Endometrial microvascular endothelial cells (primary cell): Measurements from ENCODE around the gene ANO2. TPM values are rescaled to one million over a fixed set of nuclear protein-coding genes. Genes with fewer than 3 reads are reported as not detected.
"Not testable (repeated sequence)": the region's sequence is repeated elsewhere in the genome, so short reads cannot be mapped to it uniquely, and the experiment has no call there.

Source experiments
- in situ Hi-C: cut with HindIII; loops from 2 replicates; pipeline ENCODE4 v1.10.0; 2017; ENCODE audit warnings: low sequenced_read_pairs, low pct_unique_long_range_greater_than_20kb; ENCODE audit errors: inconsistent ontology term
- total RNA-seq: library from RNA; depleted of rRNA; stranded (reverse); fragments of >200 nt; gene quantifications from one replicate; pipeline ENCODE4 v1.2.3, GENCODE V29; 2015; ENCODE audit errors: inconsistent ontology term

The ANO2 gene
- total RNA-seq, 1 donor from 2014 or later: 16.4 TPM

DNA sequence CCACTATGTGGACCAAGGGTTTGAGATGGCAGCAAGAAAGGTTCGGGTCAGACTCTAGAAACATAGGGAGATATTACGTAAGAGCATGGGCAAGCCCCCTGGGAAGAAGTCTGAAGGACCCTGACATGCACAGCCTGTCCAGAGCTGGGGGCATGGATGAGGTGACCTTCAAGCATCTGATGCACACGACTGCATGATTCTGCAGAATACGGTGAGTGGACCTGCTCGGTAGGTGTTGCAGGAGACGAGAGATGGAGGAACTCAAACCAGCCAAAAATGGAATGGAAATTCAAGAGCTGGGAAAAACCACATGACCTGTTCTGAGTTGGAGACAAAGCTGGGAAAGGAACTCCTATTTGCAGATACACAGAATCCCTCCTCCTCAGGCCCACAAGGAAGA is 43.6 kb downstream of the ANO2 start:
- in situ Hi-C loops: no loop called here

DNA sequence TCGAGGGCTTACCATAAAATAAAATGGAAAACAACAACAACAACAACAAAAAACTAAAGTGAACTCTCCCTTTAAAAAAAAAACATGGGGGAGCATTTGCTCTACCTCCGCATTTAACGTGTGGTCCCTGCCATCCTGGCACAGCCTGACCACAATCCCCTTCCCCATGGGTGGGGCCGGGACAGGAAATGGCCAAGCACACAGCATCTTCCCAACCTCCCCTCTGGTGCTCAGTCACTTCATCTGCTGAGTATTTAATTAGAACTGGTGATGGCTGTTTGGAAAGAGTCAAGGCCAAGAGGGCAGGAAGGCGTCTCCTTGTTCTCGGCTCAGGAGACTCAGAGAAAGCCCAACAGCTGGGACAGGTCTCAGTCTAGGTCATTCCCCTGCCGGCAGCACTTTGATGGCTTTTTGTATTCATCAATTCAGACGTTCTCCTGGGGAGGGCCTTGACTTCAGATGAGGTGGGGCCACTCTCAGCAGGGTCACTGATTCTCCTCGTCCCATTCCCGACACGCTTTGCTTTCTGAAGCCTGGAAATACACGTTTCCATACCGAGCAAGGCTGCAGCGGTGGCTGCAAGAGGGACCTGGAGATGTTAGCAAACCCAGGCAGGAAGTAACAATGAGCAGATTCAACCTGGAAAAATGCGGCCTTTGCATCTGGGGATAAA is 44.4 kb downstream of the ANO2 start:
- in situ Hi-C loops: no loop called here

DNA sequence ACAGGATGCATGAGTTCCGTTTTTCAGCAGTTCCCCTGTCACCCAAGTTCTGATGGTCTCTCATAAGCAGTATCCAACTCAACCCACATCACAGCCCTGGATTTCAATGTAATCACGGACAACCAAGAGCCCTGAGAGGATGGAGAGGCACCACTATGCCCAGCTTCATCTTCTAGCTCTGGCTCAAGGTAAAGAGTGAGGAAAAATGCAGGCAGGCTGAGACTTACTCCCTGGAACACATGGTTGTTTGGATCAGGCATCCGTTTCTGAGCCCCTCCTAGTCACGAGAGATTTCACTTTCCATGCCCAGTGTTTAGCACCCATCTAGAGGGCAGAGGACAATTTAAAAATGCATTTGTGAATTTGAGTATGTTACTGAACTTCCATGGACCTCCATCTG is 45.0 kb downstream of the ANO2 start:
- in situ Hi-C loops: no loop called here

DNA sequence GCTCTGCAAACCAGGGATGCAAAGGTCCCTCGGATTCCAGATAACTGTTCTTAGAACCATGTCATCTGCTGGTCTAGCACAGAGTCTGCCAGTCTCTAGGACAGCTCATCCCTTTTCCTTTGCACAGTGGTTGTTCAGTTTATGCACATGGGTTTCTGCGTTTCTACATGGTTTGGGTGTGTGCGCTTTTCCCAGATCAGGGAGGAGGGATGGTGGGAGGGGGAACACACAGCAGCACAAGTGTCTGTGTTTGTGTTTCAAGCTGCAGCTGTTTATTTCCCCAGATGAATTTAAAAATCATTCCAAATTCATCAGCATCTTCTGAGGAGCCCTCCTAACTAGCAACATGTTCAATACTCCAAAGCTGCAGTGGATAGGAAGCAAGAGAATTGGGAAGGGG is 45.4 kb downstream of the ANO2 start:
- in situ Hi-C loops: no loop called here

DNA sequence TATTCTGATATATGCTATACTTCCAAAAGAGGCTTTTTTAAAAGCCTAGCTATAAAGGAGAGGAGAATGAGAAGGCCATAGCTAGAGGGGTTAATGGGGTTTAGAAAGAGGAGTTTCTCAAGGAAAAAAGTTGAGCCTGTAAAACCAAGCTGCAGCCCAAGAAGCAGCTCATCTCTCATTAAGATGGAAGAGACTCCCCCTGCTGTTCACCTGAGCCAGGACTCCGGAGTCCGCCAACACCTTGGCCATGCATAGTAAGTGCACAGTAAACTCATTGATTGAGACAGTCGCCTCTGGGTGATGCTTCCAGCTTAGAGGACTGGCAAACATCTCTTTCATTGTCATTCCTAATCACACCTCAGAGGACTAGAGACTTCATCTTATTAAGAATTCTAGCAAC is 46.2 kb downstream of the ANO2 start:
- in situ Hi-C loops: no loop called here

DNA sequence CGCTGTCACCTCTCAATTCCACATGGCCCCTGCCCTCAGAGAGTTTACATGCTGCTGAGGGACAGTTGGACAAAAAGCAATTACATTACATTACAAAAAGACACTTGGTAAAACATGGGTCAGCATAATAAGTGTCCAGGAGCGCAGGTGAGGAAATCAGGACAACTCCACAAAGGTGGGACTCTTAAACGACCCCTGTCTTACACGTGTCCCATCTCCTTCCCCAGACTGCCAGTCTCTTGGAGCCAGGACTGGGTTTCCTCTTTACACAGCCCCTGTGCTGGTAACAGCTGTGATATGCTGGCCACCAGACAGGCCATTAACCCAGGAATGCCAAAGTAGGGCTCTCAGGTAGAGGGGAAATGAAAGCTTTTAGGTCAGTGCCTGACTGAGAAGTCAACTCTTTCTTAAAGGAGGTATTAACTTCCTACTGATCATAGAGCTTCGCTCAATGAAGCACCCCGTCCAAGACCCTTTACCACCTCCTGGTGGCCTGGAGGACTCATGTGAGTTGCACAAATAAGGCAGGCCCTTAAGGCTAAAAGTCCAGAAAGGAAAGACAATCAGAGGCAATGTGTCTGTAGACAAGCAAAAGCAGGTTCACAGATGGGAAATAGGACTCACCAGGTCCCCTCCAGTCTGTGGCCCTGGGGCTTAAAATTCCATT is 55.5 kb downstream of the ANO2 start:
- in situ Hi-C loops: no loop called here

DNA sequence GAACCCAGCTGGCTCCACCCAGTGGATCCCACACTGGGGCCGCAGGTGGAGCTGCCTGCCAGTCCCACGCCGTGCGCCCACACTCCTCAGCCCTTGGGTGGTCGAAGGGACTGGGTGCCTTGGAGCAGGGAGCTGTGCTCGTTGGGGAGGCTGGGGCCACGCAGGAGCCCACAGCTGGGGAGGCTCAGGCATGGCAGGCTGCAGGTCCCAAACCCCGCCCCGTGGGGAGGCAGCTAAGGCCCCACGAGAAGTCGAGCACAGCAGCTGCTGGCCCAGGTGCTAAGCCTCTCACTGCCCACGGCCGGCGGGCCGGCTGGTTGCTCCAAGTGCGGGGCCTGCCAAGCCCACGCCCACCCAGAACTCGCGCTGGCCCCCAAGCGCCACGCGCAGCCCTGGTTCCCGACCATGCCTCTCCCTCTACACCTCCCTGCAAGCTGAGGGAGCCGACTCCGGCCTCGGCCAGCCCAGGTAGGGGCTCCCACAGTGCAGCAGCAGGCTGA is 56.2 kb downstream of the ANO2 start:
- in situ Hi-C loops: no loop called here

DNA sequence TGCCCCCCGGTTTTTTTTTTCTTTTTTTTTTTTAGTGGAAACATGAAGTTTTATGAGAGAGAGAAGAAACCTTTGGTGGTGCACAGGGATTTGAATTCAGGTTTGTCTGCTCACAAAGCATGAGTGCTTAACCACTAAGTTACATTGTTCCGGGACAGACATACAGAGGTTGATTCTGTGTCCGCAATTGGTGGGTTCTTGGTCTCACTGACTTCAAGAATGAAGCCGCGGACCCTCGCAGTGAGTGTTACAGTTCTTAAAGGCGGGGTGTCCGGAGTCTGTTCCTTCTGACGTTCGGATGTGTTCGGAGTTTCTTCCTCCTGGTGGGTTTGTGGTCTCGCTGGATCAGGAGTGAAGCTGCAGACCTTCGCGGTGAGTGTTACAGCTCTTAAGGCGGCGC is 57.2 kb downstream of the ANO2 start:
- in situ Hi-C loops: not testable (repeated sequence)

DNA sequence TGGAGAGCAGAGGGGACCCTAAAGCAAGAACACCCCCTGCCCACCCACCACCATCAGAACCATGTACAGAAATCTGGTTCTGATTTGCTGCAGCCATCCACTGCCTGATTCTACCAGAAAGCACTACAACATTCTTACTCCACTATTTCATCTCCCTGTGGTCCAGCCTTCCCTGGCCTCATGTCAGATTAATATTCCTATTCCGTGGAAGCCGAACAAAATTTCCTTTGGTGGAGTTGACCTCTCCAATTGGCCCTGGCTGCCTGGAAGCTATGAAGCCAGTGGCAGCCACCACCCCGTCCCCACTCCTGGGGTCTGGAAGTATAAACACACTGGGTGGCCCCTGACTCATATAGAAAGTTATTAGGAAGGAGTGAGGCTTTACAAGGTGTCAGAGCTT is 60.2 kb downstream of the ANO2 start:
- in situ Hi-C loops: no loop called here

DNA sequence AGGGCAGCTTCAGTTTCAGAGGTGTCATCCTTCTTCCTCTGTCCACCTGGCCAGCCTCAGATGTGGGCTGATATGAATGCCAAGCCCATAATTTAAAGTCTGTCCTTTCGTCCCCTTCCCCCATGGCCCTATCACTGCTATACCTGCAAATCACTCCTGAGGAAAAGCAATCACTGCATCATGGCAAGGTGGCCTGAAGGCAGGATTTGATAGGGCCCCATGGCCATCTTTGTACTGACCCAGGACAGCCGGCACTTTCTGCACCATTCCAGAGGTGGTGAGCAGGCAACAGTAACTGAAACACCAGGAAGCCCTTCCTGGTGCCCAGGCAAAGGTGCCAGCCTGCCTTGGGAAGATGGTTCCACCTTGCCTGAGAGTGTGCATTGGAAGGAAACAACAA is 60.8 kb downstream of the ANO2 start:
- in situ Hi-C loops: no loop called here

DNA sequence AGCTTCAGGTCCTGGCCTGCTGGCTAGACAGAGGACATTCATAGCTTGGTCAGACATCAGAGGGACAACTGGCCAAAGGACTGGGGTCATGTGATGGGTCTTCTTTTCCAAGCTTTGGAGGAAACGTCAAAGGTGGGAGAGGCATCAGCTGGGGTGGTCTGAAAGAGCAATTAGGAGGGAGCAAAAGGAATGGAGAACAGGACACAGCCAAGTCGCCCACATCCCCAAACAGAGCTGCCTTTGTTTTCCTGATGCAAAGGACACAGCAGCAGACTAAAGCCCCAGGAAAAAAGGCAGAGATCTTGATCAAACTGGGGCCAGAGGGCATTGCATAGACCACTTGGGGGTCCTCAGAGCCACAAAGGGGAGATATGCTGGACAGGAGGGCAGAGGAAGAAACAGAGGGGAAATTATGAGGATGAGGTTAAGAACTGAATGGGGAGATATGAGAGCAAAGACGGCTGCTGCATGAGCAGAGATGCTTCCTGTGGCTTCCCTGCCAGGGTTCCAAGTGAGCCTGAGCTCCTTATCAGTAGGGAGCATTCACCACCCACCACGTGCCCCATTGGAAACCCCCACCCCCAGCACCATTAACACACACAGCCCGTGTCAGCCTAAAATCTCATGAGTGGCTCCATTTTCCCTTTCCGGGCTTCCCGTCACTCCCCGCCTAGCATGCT is 62.4 kb downstream of the ANO2 start:
- in situ Hi-C loops: no loop called here

DNA sequence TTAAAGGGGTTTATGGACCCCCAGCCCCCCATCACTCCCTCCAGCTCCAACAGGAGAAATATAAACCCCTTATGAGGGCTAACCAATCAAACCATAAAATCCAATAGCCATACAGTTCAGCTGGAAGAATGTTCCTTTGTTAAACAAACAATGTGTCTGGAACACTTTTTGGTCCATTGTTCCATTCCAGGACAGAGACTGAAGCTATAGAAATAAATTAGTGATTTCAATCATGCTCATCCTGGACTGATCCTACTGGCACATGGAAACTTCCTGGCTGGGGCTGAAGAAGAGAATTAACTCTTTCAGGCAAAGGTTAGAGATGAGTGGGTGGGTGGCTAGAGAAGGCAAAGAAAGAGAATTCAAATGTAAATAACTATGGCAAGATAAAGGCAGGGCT is 63.4 kb downstream of the ANO2 start:
- in situ Hi-C loops: no loop called here

DNA sequence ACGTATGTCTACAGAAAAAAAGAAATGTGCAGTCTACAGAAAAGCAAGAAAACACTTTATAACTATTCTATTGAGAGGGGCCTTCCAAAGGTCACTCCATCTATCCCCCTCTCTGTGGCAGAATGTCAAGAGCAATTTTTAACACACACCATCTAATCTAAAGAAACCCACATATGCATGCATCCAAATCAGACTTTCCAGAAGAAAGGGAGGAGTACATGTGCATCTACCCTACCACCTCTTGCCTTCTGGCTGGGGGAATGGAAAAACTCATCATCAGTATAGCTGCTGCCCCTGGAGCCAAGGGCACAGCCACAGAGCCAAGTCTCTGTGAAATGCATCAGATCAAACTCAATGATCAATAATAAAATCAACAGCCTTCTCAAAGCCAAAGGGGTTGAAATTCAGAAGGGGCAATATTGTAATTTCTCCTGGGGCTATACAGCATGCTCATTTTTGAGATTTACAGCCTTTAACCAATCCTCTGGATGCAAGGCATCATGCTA is 63.9 kb downstream of the ANO2 start:
- in situ Hi-C loops: no loop called here

DNA sequence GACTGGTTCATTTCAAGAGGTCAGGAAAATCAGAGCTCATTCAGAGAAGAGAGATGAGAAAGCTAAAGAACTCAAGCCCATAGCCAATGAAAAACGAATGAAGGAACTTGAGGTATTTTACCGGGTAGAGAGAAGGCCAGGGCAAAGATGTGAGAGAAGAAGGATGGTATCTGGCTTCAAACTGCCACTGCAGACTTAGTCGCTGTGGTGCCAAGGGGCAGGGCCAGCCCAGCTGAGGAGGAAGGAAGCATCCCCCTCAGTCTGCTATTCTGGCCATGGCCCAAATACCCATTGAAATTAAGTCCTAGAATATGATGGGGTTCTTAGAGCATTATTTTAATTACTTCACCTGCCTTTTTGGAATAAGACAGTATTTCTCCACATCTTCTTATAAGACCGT is 69.2 kb downstream of the ANO2 start:
- in situ Hi-C loops: no loop called here

DNA sequence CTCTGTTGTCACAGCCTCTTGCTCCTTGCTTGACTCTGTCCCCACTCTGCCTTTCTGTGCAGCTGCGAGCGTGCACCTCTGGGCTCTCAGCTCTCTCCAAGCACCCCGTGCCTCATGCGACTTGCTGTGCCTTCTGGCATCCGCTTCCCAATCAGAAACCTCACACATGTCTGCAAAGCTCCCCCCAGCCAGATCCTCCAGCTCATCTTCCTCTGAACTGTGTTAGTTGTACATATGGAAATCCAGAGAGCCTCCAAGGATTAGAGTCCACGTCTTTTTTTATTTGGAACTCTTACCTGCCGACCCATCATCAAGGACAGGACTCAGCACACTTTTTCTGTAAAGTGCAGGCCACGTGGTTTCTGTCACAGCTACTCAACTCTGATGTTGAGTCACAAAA is 70.5 kb downstream of the ANO2 start:
- in situ Hi-C loops: no loop called here

DNA sequence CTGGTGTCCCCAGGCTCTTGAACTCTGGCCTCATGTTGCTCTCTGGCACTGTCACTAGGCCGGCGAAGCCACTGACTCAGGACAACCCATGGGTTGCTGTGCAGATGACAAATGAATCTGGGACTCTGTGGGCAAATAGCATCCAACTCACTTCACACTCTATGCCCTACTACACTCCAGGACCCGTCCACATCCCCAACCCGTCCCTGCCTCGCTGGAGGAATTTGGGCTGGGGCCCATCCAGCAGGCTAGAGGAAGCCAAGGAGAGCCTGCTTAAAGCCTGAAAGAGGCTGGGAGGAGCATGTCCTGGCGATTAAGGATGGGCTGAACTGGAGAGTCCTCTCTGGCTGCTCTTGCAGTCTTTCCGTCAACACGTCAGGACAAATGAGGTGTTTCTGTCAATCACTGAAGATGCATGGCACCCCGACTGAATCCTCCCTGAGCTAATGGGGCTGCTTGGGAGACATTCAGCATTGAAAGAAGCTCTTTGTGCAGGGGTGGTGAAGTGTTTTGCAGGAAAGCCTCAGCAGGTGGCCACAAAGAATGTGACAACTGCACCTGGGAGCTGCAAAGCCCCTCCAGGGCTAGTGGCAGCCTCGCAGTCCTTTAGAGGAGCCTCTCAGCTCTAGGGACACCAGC is 71.7 kb downstream of the ANO2 start:
- in situ Hi-C loops: no loop called here

DNA sequence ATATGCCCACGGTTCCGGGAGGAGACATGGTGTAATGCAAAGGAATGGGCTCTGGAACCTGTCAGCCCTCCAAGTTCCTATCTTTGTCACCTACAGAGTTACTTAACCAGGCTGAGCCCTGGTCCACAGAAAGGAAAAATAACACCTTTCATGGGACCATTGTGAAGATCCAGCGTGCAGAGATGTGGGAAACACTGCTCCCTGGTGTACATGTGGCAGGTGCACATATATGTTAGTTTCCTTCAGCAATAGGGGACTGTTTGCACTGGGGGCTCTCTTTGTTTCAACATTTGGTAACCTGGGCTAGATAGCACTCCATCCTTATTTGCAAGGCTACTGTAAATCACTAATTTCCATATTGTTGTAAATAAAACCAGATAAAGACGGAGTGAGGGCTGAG is 72.3 kb downstream of the ANO2 start:
- in situ Hi-C loops: no loop called here

DNA sequence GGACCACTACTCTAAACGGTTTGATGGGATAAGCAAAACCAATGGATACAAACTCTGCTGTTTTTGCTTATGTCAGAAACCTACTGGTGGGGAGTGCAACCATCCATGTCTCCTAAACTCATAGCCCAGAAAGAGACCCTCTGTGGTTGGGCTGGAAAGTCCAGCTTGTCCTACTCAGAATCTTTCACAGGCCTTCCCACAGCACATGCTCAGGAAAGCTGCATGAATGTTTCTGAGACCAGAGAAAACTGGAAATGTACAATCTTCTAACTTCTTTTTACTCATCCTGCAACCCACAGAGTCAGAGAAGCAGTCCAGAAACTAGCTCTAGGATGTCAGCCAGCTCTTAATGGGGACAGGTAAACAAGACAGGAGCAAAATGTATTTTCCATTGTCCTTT is 73.3 kb downstream of the ANO2 start:
- in situ Hi-C loops: no loop called here

DNA sequence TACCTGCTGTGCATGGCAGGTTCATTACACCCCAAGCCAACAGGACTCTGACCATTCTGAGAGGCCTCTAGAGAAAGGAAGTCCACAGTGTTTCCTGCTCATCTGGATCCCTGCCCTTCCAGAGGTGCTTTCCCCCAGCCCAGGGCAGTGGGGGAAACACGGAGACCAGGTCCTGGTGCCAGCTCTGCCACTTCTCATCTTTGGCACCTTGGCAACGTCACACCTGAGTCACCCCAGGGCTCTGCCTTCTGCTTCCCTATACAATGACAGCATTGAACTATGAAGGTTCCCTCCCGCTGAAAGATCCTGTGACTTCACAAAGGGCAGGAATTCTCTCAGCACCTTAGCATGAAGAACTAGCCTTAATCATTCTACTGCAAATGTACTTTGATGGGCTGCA is 74.9 kb downstream of the ANO2 start:
- in situ Hi-C loops: no loop called here
